HEK293 (cell line): Measurements from ENCODE around the gene ST3GAL2.
A peak's percentile ranks its signal among the peaks of the same experiment; 100 is the strongest.

Experiments used
- CTCF ChIA-PET: fragments of 350-600 bp; formaldehyde crosslinking; extraction: SDS; loops from one replicate; lab custom pipeline; 2021; ENCODE audit warnings: antibody characterized with exemption; lab: Yijun Ruan, JAX
- POLR2A ChIA-PET: fragments of 300-600 bp; formaldehyde crosslinking; extraction: SDS; loops from one replicate; lab custom pipeline; 2020; ENCODE audit warnings: antibody characterized with exemption, inconsistent platforms; lab: Yijun Ruan, JAX
- H3K27ac ChIP-seq: fragments of 200-500 bp; sonication (Bioruptor generic); 2 replicates; pipeline ENCODE4 v1.5.1; 2014; ENCODE audit warnings: low read depth, low read length, control low read depth, inconsistent platforms; ENCODE audit errors: extremely low read depth
- H3K36me3 ChIP-seq, 2 experiments: fragments of 200-500 bp in 1 of 2; sonication (Bioruptor generic) in 1 of 2; 1 replicate in 1 of 2; 2 replicates in 1 of 2; pipeline ENCODE4 v1.5.1; 2014 to 2017; ENCODE audit warnings: inconsistent platforms in 2 of 2, low read length in 2 of 2; ENCODE audit not compliant: control insufficient read depth in 2 of 2, insufficient read depth in 1 of 2
- H3K4me1 ChIP-seq: fragments of 200-500 bp; sonication (Bioruptor generic); 2 replicates; pipeline ENCODE4 v1.5.1; 2014; ENCODE audit warnings: mild to moderate bottlenecking, low read length, inconsistent platforms; ENCODE audit not compliant: control insufficient read depth, insufficient read depth
- H3K4me3 ChIP-seq: 2 replicates; pipeline ENCODE4 v1.5.1; 2011; ENCODE audit warnings: low read depth, mild to moderate bottlenecking, control low read depth, low read length, moderate library complexity
- H3K9me3 ChIP-seq: fragments of 200-500 bp; sonication (Bioruptor generic); 2 replicates; pipeline ENCODE4 v1.5.1; 2014; ENCODE audit warnings: low read depth, low read length, inconsistent platforms; ENCODE audit not compliant: control insufficient read depth, insufficient read depth
- GLIS2 ChIP-seq: fragments of 450-650 bp; formaldehyde crosslinking; IDR thresholded peaks from 2 replicates; pipeline ENCODE4 v1.5.1; 2016; ENCODE audit warnings: missing biosample characterization, missing genetic modification characterization
- HOXC10 ChIP-seq: sonication (generic); formaldehyde crosslinking; IDR thresholded peaks from 2 replicates; pipeline ENCODE4 v1.8.1; 2023; ENCODE audit warnings: mild to moderate bottlenecking, missing genetic modification reagents
- HOXD13 ChIP-seq: sonication (generic); formaldehyde crosslinking; IDR thresholded peaks from 2 replicates; pipeline ENCODE4 v1.8.0; 2022; ENCODE audit warnings: missing genetic modification reagents, borderline replicate concordance
- MEIS1 ChIP-seq: sonication (generic); formaldehyde crosslinking; IDR thresholded peaks from 2 replicates; pipeline ENCODE4 v1.8.1; 2022; ENCODE audit warnings: missing genetic modification reagents, mild to moderate bottlenecking, borderline replicate concordance
- MZF1 ChIP-seq: fragments of 450-650 bp; formaldehyde crosslinking; IDR thresholded peaks from 2 replicates; pipeline ENCODE4 v1.5.1; 2017; ENCODE audit warnings: missing biosample characterization, missing genetic modification characterization, borderline replicate concordance
- SCRT1 ChIP-seq: fragments of 450-650 bp; formaldehyde crosslinking; IDR thresholded peaks from 2 replicates; pipeline ENCODE4 v1.5.1; 2016; ENCODE audit warnings: missing biosample characterization, missing genetic modification characterization, borderline replicate concordance
- SP2 ChIP-seq: fragments of 450-650 bp; formaldehyde crosslinking; IDR thresholded peaks from 2 replicates; pipeline ENCODE4 v1.5.1; 2016; ENCODE audit warnings: missing biosample characterization, missing genetic modification characterization
- YY1 ChIP-seq: fragments of 450-650 bp; formaldehyde crosslinking; IDR thresholded peaks from 2 replicates; pipeline ENCODE4 v1.5.1; 2018; ENCODE audit warnings: missing biosample characterization, missing genetic modification characterization
- ZBTB1 ChIP-seq: fragments of 450-650 bp; formaldehyde crosslinking; IDR thresholded peaks from 2 replicates; pipeline ENCODE4 v1.5.1; 2016; ENCODE audit warnings: missing biosample characterization, missing genetic modification characterization
- ZBTB48 ChIP-seq: fragments of 450-650 bp; formaldehyde crosslinking; IDR thresholded peaks from 2 replicates; pipeline ENCODE4 v1.5.1; 2016; ENCODE audit warnings: missing biosample characterization, missing genetic modification characterization
- ZNF133 ChIP-seq: fragments of 450-650 bp; formaldehyde crosslinking; IDR thresholded peaks from 2 replicates; pipeline ENCODE4 v1.5.1; 2016; ENCODE audit warnings: missing biosample characterization, missing genetic modification characterization
- ZNF174 ChIP-seq: fragments of 450-650 bp; formaldehyde crosslinking; IDR thresholded peaks from 2 replicates; pipeline ENCODE4 v1.5.0; 2017; ENCODE audit warnings: missing biosample characterization, mild to moderate bottlenecking, missing genetic modification characterization
- ZNF2 ChIP-seq: fragments of 450-650 bp; formaldehyde crosslinking; IDR thresholded peaks from 2 replicates; pipeline ENCODE4 v1.5.1; 2016; ENCODE audit warnings: missing biosample characterization, missing genetic modification characterization
- ZNF211 ChIP-seq: fragments of 450-650 bp; formaldehyde crosslinking; IDR thresholded peaks from 2 replicates; pipeline ENCODE4 v1.5.1; 2016; ENCODE audit warnings: low read depth, missing biosample characterization, missing genetic modification characterization
- ZNF214 ChIP-seq: fragments of 450-650 bp; formaldehyde crosslinking; IDR thresholded peaks from 2 replicates; pipeline ENCODE4 v1.5.1; 2017; ENCODE audit warnings: missing biosample characterization, mild to moderate bottlenecking, missing genetic modification characterization, borderline replicate concordance
- ZNF335 ChIP-seq: fragments of 450-650 bp; formaldehyde crosslinking; conservative IDR thresholded peaks from 2 replicates; pipeline ENCODE4 v1.5.1; 2016; ENCODE audit warnings: missing biosample characterization, missing genetic modification characterization
- ZNF341 ChIP-seq: fragments of 450-650 bp; formaldehyde crosslinking; IDR thresholded peaks from 2 replicates; pipeline ENCODE4; 2016; ENCODE audit warnings: low read depth, missing biosample characterization, missing genetic modification characterization
- ZNF394 ChIP-seq: fragments of 450-650 bp; formaldehyde crosslinking; IDR thresholded peaks from 2 replicates; pipeline ENCODE4 v1.5.1; 2016; ENCODE audit warnings: missing biosample characterization, missing genetic modification characterization, mild to moderate bottlenecking, moderate library complexity, borderline replicate concordance
- ZNF423 ChIP-seq: fragments of 450-650 bp; formaldehyde crosslinking; IDR thresholded peaks from 2 replicates; pipeline ENCODE4 v1.5.1; 2016; ENCODE audit warnings: missing biosample characterization, missing genetic modification characterization
- ZNF510 ChIP-seq: fragments of 450-650 bp; formaldehyde crosslinking; IDR thresholded peaks from 2 replicates; pipeline ENCODE4 v1.5.1; 2018; ENCODE audit warnings: mild to moderate bottlenecking, missing genetic modification characterization, missing biosample characterization; ENCODE audit not compliant: insufficient replicate concordance
- ZNF664 ChIP-seq: fragments of 450-650 bp; formaldehyde crosslinking; IDR thresholded peaks from 2 replicates; pipeline ENCODE4 v1.5.1; 2016; ENCODE audit warnings: missing biosample characterization, missing genetic modification characterization
- ZNF76 ChIP-seq: fragments of 450-650 bp; formaldehyde crosslinking; IDR thresholded peaks from 2 replicates; pipeline ENCODE4; 2016; ENCODE audit warnings: low read depth, missing biosample characterization, missing genetic modification characterization, borderline replicate concordance
- ZNF776 ChIP-seq: fragments of 450-650 bp; formaldehyde crosslinking; IDR thresholded peaks from 2 replicates; pipeline ENCODE4 v1.5.0; 2017; ENCODE audit warnings: missing biosample characterization, missing genetic modification characterization, borderline replicate concordance
- ZSCAN30 ChIP-seq: fragments of 450-650 bp; IDR thresholded peaks from 2 replicates; pipeline ENCODE4 v1.5.1; 2018; ENCODE audit warnings: missing biosample characterization, mild to moderate bottlenecking, missing genetic modification characterization, moderate library complexity
- TF ChIP-seq, protein P1 (sequence below): fragments of 450-650 bp; formaldehyde crosslinking; IDR thresholded peaks from 2 replicates; pipeline ENCODE4 v1.5.1; 2016; ENCODE audit warnings: missing biosample characterization, missing genetic modification characterization
- TF ChIP-seq, protein P2 (sequence below): fragments of 450-650 bp; formaldehyde crosslinking; IDR thresholded peaks from 2 replicates; pipeline ENCODE4 v1.5.1; 2016; ENCODE audit warnings: missing biosample characterization, missing genetic modification characterization
- TF ChIP-seq, protein P3 (sequence below): fragments of 450-650 bp; formaldehyde crosslinking; IDR thresholded peaks from 2 replicates; pipeline ENCODE4 v1.5.1; 2016; ENCODE audit warnings: missing biosample characterization, missing genetic modification characterization
- TF ChIP-seq, protein P4 (sequence below): fragments of 450-650 bp; formaldehyde crosslinking; IDR thresholded peaks from 2 replicates; pipeline ENCODE4 v1.5.1; 2016; ENCODE audit warnings: missing biosample characterization, missing genetic modification characterization, borderline replicate concordance

Gene ST3GAL2

DNA sequence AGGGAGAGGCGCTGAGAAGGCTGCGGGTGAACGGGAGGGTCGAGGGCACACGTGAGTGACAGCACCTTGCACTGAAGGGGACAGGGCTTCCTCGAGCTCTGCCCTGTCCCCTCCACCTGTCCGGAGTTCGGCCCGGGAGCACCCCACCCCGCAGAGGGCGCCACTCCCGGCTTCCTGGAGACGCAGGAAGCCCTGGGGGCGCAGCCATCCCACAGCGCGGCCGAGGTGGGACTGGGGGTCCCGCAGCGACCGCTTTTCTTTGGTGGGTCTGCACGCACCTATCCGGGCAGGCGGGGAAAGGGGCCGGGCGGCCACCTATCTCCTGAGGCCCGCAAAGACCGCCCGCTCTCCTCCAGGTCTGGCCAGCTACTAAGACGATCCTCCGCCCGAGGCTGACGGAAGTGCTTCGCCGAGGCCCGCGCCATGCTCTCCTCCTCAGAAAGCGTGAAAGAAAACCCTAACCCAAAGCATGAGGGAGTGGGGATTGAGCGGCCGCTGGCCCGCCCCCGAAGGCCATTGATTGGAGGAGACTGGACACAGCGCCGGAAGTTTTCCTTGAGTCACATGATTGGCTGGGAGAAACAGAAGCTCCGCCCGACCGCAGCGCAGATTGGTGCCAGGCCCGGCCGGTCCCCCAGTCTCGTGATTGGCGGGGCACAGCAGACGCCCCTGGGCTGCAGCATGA, 57.8 kb downstream of the ST3GAL2 start:
- peaks cover 3% of the 10 kb centered on the region; the same call in 1 of the 2 replicates for H3K4me1 ChIP-seq
- CTCF ChIA-PET: interaction anchor here (0.7 to 1.3 kb wide), 5 partner anchors 11 to 144 kb away, joined by 3 to 4 read pairs (median 3); no protein-coding TSS in a partner anchor
- no peaks in the 10 kb centered on the region for H3K9me3 ChIP-seq
- POLR2A ChIA-PET: interaction anchor here (0.6 to 3.7 kb wide), 32 partner anchors 11 to 289 kb away, joined by 3 to 42 read pairs (median 5); partner anchors contain the start of genes AARS1, COG4, DDX19A and FCSK
- peak overlapping the region; percentile 88 for H3K27ac ChIP-seq
- peaks cover 20 to 26% of the 10 kb centered on the region in 2 experiments for H3K36me3 ChIP-seq
- peak overlapping the region; percentile 57 for H3K4me3 ChIP-seq
- TF ChIP-seq MEIS1 (CRISPR knock-in tag) (no peak), ZNF341 (0 out of 2 replicates have a peak, but pooled peaks have one; percentile 17), ZNF335 (peak; percentile 81), ZNF76 (tag by site-specific recombination) (no peak), MZF1 (tag by site-specific recombination) (peak; percentile 97), ZNF174 (no peak), ZNF394 (tag by site-specific recombination) (peak; percentile 46; the same call in 1 of the 2 replicates), ZBTB1 (no peak), ZNF664 (tag by site-specific recombination) (no peak), ZNF510 (tag by site-specific recombination) (no peak), ZNF776 (tag by site-specific recombination) (no peak), ZNF2 (tag by site-specific recombination) (peak; percentile 53; the same call in 1 of the 2 replicates), ZNF214 (no peak), ZNF423 (tag by site-specific recombination) (no peak), SP2 (tag by site-specific recombination) (peak; percentile 94), SCRT1 (tag by site-specific recombination) (no peak; the same call in 1 of the 2 replicates), ZNF211 (tag by site-specific recombination) (no peak), GLIS2 (tag by site-specific recombination) (peak; percentile 82), HOXC10 (CRISPR knock-in tag) (no peak), ZNF133 (tag by site-specific recombination) (peak; percentile 23; the same call in 1 of the 2 replicates), HOXD13 (CRISPR knock-in tag) (no peak), ZSCAN30 (tag by site-specific recombination) (0 out of 2 replicates have a peak, but pooled peaks have one; percentile 58), YY1 (tag by site-specific recombination) (0 out of 2 replicates have a peak, but pooled peaks have one; percentile 64), ZBTB48 (tag by site-specific recombination) (peak; percentile 53; the same call in 1 of the 2 replicates)
- TF ChIP-seq, protein P1, sequence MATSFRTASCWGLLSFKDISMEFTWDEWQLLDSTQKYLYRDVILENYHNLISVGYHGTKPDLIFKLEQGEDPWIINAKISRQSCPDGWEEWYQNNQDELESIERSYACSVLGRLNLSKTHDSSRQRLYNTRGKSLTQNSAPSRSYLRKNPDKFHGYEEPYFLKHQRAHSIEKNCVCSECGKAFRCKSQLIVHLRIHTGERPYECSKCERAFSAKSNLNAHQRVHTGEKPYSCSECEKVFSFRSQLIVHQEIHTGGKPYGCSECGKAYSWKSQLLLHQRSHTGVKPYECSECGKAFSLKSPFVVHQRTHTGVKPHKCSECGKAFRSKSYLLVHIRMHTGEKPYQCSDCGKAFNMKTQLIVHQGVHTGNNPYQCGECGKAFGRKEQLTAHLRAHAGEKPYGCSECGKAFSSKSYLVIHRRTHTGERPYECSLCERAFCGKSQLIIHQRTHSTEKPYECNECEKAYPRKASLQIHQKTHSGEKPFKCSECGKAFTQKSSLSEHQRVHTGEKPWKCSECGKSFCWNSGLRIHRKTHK (tag by site-specific recombination): no peak
- TF ChIP-seq, protein P2, sequence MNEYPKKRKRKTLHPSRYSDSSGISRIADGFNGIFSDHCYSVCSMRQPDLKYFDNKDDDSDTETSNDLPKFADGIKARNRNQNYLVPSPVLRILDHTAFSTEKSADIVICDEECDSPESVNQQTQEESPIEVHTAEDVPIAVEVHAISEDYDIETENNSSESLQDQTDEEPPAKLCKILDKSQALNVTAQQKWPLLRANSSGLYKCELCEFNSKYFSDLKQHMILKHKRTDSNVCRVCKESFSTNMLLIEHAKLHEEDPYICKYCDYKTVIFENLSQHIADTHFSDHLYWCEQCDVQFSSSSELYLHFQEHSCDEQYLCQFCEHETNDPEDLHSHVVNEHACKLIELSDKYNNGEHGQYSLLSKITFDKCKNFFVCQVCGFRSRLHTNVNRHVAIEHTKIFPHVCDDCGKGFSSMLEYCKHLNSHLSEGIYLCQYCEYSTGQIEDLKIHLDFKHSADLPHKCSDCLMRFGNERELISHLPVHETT (tag by site-specific recombination): no peak; the same call in 1 of the 2 replicates
- TF ChIP-seq, protein P3, sequence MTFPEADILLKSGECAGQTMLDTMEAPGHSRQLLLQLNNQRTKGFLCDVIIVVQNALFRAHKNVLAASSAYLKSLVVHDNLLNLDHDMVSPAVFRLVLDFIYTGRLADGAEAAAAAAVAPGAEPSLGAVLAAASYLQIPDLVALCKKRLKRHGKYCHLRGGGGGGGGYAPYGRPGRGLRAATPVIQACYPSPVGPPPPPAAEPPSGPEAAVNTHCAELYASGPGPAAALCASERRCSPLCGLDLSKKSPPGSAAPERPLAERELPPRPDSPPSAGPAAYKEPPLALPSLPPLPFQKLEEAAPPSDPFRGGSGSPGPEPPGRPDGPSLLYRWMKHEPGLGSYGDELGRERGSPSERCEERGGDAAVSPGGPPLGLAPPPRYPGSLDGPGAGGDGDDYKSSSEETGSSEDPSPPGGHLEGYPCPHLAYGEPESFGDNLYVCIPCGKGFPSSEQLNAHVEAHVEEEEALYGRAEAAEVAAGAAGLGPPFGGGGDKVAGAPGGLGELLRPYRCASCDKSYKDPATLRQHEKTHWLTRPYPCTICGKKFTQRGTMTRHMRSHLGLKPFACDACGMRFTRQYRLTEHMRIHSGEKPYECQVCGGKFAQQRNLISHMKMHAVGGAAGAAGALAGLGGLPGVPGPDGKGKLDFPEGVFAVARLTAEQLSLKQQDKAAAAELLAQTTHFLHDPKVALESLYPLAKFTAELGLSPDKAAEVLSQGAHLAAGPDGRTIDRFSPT: no peak
- TF ChIP-seq, protein P4, sequence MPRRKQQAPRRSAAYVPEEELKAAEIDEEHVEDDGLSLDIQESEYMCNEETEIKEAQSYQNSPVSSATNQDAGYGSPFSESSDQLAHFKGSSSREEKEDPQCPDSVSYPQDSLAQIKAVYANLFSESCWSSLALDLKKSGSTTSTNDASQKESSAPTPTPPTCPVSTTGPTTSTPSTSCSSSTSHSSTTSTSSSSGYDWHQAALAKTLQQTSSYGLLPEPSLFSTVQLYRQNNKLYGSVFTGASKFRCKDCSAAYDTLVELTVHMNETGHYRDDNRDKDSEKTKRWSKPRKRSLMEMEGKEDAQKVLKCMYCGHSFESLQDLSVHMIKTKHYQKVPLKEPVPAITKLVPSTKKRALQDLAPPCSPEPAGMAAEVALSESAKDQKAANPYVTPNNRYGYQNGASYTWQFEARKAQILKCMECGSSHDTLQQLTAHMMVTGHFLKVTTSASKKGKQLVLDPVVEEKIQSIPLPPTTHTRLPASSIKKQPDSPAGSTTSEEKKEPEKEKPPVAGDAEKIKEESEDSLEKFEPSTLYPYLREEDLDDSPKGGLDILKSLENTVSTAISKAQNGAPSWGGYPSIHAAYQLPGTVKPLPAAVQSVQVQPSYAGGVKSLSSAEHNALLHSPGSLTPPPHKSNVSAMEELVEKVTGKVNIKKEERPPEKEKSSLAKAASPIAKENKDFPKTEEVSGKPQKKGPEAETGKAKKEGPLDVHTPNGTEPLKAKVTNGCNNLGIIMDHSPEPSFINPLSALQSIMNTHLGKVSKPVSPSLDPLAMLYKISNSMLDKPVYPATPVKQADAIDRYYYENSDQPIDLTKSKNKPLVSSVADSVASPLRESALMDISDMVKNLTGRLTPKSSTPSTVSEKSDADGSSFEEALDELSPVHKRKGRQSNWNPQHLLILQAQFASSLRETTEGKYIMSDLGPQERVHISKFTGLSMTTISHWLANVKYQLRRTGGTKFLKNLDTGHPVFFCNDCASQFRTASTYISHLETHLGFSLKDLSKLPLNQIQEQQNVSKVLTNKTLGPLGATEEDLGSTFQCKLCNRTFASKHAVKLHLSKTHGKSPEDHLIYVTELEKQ (tag by site-specific recombination): no peak
